Activated naive CD8-positive, alpha-beta T cell treated with anti-CD3 and anti-CD28 coated beads, Interleukin-2, amount 50 U/mL, for 16 hours (primary cell): ENCODE data around the gene MS4A18.

Experiments
- DNase-seq: peaks from one replicate; pipeline ENCODE4 v3.0.0-alpha.2; 2020; ENCODE audit warnings: low read depth, low spot score

The MS4A18 gene

DNA sequence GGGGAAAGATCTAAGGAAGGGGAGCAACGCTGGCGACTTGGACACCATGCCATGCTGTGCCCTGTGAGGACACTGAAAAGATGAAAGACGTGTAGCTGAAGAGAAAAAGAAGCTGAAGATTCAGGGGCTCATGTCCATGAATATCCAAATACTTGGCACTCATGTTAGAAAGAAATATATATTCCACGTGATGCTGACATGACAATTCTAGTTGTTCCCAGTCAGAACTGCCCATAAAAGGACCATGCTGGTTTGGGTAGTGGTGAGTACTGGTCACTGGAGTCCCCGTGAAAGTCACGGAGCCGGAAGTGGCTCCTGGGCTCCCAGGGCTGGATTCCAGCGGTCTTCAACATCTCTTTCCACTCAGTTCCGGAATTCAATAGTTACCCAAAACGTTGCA is 42.0 kb downstream of the MS4A18 start:
- no peak for DNase-seq

DNA sequence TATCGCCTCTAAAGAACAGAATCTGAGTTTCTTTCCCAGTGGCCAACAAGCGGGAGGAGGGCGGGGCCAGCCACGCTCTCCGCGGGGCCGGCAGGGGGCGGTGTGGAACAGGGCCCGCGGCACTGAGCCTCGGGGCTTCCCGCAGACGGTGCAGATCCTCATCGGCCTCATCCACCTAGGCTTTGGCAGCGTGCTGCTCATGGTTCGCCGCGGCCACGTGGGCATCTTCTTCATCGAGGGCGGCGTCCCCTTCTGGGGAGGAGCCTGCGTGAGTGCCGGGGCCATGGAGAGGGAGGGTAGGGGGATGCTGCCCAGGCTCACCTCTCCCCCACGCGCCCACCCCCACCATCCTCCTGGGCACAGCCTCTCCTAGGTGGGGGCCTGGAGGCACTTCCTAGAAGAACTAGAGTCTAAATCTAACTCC is 42.9 kb downstream of the MS4A18 start:
- DNase-seq, result no peak

DNA sequence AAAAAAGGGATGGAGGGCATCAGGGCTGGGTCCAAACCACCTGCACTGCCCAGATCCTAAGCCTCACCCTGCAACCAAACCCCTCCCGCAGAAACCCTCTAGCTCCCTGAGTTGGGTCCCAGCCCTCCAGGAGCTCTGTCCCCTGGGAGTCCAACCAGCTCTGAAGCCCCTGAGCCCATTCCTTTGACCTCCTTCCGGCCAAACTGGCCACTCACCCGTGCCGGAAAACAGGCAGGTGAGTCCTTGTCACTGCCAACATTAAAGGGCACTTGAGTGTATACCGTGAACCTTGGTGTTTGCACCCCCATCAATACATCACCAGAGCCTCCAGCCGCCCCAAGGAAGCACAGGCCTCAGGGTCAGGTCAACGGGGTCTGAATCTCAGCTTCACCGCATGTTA is 43.7 kb downstream of the MS4A18 start:
- no peak for DNase-seq

DNA sequence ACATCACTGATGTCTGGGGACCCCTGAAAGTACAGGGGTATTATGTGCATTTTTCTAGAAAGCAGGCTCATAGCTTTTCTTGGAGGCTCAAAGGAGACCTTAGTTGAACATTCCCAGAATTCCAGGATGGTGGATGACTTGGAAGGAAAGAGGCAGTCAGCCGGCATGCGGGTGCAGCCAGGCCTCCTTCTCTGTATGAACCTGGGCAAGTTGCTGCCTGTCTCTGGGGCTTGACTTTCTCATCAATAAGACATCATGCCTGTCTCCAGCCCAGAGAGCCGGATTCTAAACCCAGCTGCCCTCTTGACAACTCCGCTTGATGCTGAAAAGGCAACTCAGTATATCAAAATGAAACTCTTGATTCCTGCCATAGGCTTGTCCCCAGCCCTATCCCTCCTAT is 44.8 kb downstream of the MS4A18 start:
- no peak for DNase-seq

DNA sequence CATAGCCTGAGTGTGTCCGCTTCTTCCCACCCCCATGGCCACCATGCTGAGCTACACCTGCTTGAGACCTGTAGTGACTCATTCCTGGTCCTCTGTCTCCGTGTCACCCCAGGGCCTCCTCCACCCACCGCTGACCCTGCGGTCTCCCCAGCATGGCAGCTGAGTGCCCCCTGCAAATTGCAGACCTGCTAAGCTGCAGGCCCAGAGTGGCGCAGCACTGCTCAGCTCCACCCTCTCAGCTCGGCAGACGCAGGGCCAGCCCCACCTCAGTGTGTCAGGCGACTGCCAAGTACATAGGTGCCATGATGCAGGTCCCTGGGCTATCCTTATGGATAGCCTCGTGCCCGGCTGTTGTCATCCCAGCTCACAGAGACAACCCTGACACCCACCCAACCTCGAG is 45.3 kb downstream of the MS4A18 start:
- DNase-seq, result no peak

DNA sequence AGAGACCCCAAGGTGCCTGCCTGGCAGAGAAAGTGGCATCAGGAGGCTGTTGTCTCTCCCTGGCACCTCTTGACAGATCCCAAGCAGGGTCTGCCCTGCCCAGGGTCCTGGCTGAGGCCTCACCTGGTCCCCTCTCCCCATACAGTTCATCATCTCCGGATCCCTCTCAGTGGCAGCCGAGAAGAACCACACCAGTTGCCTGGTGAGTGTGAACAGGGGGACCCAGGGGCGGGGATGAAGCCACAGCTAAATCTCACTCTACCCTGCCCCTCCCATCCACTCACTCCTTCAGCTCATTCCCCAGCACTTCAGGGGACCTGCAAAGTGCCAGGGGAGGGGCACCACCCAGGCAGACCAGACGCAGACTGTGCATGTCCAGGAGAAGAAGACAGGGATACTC is 46.6 kb downstream of the MS4A18 start:
- DNase-seq, result no peak

DNA sequence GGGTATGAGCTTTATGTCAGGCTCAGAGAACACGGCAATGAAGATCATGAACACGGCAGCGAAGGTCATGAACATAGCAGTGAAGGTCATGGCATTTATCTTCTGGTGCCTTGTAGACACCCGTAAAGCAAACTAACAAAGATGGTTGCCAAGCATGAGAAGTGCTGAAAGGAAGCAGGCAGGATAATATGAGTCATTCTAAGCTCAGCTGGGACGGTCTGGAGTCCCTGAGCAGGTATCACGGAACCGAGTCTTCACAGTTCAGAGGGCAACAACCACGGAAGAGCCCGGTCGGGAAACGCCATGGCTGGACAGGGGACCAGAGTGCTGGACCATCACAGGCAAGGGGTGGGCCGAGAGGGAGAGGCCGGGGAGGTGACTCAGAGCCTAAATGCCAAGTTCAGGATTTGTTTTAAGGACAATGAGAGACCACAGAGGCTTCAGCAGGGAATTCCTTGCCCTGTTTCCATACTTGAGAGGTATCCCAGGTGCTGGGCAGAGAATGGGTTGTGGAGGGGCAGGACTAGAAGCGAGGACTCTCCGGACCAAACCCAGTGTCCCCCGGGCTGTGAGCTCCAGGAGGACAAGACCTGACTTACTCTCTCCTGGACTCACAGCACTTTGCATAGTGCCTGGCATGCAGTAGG is 47.5 kb downstream of the MS4A18 start:
- no peak for DNase-seq

DNA sequence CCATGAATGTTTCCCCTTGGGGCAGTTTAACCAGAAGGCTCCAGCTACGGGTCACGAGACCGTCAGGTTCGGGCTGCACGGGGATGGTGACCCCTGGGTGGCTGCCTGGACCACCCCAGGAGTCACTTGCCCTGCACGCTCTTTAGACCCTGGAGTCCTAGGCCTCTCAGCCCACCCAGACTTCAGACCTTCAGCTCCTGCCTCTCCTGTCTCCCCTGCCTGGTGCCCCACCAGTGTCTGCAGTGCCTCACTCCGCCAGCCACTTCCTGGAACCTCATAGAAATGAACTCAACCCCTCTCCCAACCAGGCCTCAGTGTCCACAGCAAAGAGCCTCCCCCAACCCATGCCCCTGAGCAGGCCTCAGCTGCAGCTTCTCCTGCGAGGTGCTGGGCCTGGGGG is 48.1 kb downstream of the MS4A18 start:
- no peak for DNase-seq

DNA sequence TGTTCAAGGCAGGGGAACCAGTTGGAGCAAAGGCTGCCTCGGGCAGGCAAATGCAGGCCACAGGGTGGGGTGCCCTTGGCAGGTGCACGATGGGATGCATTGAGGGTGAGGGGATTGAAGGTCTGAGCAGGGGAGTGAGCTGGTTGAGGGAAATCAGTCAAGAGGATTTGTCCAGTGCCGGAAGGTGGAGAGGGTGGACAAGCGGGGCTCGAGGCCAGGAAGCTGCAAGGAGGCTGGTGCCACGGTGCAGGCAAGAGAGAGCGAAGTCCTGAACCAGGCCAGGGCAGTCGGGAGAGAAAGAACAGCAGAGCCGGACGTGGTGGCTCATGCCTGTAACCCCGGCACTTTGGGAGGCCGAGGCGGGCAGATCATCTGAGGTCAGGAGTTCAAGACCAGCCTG is 50.2 kb downstream of the MS4A18 start:
- no peak for DNase-seq

DNA sequence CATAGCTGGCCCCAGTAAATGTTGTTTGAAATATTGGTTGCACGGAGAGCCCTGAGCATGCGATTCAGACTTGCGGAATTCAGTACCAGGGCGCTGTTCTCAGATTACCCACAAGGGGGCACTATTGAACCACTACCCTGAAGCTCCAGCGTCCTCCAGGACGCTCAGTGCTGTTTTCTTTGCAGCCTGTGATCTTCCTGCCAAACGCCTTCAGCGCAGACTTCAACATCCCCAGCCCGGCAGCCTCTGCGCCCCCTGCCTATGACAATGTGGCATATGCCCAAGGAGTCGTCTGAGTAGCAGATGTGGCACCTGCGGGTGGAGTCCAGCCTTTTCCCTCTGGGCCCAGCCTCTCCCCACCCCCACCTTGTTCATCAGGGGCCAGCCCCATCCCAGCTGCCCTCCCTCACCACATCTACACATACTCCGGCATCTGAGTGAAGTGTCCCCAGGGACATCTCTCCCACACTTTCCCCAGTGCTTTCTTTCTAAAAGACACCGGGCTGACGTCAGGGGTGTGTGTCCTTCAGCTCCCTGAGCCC is 51.0 kb downstream of the MS4A18 start:
- DNase-seq, result peak; percentile 49

DNA sequence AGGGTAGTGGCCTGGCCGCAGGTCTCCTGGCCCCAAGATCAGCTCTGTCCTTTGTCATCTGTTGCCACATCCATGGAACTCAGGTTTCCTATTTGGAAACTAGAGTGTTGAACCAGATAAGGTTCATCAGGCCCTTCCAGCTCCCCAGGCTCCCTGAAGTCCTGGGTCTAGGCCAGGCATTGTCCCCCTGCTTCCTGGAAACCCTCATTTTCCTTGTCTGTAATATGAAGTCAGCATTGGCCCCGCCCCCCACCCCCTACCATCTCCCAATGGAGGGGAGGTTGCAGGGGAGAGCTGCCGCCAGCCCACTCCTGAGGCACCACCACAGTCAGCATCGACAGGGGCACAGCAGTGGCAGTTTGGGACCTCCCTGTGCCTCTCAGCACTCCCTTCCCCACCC is 51.6 kb downstream of the MS4A18 start:
- no peak for DNase-seq

DNA sequence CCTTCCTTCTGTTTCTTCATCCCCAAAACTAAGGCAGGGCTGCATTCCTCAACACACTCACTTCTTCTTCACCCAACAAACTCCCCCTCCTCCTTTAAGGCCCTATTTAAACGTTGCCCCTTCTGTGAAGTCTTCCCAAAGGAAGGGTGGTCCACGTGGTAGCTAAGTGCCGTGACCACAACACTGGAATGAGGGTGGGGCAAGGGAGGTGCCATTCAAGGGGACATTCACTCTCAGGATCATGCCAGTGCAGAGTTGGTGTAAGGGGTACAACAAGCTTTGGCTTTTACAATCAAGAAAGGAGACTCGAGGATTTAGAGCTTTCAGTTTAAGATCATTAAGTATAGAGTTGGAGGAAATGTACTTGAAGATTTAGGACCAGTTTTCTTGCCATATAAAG is 52.6 kb downstream of the MS4A18 start:
- DNase-seq, result no peak

DNA sequence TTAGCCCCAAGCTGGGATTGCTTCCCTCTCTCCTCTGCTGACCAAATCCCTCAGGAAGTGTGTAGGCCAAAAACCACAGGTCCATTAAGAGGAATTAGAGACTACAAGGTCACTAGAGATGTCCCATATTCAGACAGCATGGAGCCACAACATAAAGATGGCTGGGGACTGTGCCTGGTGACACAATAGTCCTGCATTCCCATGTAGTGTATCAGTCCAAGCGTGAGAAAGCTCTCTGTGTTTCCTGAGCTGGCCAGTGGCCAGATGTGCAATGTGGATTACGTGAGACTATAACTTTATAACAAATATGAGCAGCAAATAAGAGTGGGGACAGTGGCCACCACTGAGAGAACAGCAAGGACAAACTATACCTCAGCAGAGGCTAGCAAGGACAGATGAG is 53.1 kb downstream of the MS4A18 start:
- DNase-seq, result no peak

DNA sequence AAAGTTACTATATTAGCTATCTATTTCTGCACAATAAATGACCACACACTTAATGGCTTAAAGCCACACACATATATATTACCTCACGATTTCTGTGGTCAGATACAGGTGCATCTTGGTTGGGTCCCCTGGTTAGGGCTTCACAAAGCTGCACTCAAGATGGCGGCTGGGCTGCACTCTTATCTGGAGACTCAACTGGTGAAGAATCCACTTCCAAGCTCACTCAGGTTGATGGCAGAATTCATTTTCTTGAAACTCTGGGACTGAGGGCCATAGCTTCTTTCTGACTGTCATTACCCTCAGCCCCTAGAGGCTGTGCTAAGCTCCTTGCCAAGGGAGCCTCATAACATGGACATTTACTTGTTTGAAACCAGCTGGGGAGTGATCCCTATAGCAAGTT is 55.5 kb downstream of the MS4A18 start:
- no peak for DNase-seq

DNA sequence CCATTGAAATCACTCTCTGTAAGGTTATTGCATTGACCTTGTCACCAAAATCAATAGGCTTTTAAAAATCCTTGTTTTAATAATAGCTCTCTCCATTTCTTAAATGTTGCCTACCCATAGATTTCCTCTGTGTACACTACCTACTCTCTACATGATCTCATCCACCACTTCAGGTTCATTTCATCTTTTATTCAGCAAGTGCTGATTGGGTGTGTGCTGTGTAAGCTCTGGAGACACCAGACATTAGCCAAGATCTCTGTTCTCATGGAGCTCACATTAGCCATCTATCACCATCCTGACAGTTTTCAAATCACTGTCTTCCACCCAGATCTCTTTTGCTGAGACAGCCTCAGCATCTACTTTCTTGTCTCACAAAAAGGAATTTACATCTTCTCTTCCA is 56.3 kb downstream of the MS4A18 start:
- DNase-seq, result no peak

DNA sequence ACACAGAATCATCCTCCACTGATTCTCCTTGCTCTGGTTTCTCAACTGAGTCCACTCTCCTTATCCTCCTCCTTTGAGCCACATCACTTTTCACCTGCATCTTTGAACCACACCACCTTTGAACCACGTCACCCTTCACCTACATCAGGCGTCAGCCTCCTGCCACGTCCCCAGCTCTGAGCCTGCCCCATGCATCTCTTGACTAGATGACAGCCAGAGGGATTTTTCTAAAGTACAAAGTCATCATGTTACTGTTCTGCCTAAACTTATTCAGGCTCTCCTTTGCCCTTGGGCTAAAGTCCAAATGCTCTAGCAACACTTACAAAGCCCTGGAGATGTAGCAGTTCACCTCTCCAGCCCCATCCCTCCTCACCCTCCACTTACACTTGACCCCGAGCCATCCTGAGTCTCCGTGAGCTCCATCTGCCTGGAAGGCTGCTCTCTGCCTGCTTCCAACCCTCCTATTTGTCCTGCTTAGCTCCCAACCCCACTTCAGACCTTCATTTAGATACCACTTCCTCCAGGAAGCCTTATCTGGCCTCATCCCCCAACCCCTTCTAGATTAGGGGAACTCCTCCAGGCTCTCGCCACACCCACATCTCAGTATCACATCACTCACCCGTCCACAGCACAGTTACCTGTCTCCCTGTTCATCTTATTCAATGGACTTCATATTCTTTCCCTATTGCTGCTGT is 56.9 kb downstream of the MS4A18 start:
- DNase-seq, result no peak

DNA sequence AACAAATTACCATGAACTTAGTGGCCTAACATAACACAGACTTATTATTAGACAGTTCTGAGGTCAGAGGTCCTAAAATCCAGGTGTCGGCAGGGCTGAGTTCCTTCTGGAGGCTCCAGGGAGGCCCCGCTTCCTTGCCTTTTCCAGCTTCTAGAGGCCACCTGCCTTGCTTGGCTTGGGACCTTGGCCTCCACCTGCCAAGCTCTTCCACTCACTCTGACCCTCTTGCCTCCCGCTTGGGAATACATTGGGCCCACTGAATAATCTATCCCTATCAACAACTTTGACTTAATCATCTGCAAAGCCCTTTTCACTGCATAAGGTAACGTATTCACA is 57.4 kb downstream of the MS4A18 start:
- no peak for DNase-seq

DNA sequence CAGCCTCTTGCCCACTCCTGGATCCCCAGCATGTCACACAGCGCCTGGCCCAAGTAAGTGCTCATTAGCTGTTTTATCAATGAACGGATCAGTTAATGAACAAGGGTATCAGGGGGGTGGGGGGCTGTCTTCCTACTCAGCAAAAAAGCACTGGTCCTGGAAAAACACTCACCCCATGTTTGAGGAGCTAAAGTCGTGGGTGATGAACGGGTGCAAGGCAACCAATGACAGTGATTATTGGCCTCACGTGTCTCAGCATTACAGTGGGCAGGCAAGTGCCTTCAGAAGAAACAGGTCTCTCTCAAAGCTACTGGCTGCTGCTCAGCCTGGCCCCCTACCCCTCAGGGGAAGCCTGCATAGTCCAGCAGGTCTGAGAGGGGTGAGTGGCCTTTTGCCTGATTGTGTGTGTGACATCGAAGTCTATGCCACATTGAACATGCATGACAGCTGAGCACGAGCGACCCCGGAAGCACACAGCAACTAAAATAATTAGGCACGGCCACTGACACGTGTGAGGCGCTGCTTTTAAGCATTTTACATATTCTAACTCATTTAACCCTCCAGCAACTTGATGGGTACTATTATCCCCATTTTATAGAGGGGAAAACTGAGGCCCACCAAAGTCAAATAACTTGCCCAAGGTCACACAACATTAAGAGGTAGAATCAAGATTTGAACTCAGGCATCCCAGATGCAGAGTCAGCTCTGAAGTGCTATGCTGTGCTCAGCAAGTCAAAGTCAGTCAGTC is 58.0 kb downstream of the MS4A18 start:
- no peak for DNase-seq

DNA sequence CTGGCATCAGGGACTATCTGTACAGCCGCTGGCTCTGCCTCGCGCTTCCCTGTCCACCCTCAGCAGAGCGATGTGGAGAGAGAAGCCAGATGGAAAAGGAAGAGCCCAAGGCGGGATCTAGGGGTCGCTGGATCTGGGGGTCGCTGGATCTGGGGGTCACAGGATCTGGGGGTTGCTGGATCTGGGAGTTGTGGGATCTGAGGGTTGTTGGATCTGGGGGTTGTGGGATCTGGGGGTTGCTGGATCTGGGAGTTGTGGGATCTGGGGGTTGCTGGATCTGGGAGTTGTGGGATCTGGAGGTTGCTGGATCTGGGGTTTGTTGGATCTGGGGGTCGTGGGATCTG is 58.6 kb downstream of the MS4A18 start:
- no peak for DNase-seq

DNA sequence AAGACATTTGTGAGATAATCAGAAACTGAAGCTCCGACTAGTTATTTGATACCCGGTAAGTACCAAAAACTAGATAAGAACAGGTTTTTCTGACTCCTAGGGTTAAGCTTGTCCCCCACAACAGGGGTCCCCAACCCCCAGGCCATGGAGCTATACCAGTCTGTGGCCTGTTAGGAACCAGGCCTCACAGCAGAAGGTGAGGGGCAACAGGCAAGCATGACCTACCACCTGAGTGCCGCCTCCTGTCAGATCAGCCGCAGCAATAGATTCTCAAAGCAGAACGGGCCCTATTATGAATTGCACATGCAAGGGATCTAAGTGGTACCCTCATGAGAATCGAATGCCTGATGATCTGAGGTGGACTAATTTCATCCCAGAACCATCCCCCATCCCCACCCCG is 59.4 kb downstream of the MS4A18 start:
- DNase-seq, result no peak

DNA sequence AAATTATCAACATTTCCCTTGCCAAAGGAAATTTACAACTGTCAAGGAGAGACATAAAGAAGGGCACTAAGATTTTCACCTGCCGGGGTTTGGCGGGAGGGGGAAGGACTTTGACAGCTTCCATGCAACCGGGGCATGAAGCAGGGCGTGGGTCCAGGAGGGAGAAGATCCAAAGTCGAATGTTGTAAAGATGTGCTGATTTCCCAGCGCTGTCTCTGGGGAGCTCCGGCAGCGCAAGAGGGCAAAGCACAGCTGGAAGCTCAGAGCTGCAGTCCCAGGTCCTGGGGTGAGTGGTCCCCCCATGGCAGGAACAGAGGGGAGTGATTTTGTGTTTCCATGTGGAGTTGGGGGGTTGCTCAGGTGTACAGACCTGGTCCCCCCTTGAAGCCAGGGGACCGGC is 60.6 kb downstream of the MS4A18 start, which contains the start of gene MS4A10:
TSS of gene MS4A10 (plus strand) at position 198 of the 400 bp plus-strand sequence. CDS start 5,003 bp downstream, outside the sequence.
- DNase-seq, result no peak

DNA sequence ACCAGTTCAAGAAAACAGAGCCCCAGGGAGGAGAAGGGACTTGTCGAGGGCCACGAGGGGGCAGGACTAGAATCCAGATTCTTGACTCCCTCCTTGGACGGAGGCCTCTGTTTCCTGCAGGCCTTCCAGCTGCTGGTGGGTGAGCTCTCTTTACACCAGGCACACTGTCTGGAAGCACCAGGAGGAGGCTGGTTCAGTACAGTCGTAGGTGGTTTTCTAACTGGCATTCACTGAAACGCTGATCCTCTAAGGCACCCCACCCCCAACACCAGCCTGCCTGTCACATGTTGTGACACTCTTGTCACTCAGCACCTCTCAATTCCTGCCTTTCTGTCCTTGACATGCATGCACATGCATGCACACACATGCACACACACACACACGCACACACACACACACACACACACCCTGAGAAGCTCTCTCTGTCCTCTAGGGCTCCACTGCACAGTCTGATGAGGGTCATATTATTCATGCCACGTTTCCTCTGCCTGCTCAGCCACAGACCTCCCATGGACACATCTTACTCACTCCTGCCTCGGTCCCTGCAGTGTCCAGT is 61.4 kb downstream of the MS4A18 start:
- DNase-seq, result no peak
